ENCODE measurements around the gene ZCCHC13. TPM values are rescaled to one million over a fixed set of nuclear protein-coding genes. Genes with fewer than 3 reads are reported as not detected.

Gene ZCCHC13

GRCh38 chrX:74353984-74354383, 50.0 kb downstream of the ZCCHC13 start:
- WGBS, 2 donors (ENCODE audit: extremely low coverage in 2 of 2, insufficient read length in 2 of 2, insufficient replicate concordance in 1 of 2): no CpG with 5 or more reads among the region's 1 CpG
- H3K23ac ChIP-seq (ENCODE audit: low read depth, low read length, poor library complexity): no peak overlapping the region

More at GRCh38 chrX:74353984-74354383, 50.0 kb downstream of the ZCCHC13 start:
- H2AFZ ChIP-seq (ENCODE audit: low read length): no peak overlapping the region
- no peak overlapping the region for H4K91ac ChIP-seq (ENCODE audit: low read depth, low read length, poor library complexity)
- H3K4me2 ChIP-seq (ENCODE audit: insufficient read depth, low read length, poor library complexity, severe bottlenecking): no peak overlapping the region
- H2BK12ac ChIP-seq (ENCODE audit: low read length): no peak overlapping the region
- H2AK5ac ChIP-seq (ENCODE audit: low read depth, low read length): no peak overlapping the region
- H2BK5ac ChIP-seq (ENCODE audit: low read length): no peak overlapping the region
- no peak overlapping the region for H3K14ac ChIP-seq (ENCODE audit: low read length)
- no peaks in the 10 kb centered on the region for H3K4me1 ChIP-seq (ENCODE audit: control insufficient read depth in 2 of 2, insufficient read depth in 1 of 2, low read depth in 1 of 2, low read length in 2 of 2)
- no peak overlapping the region for H3K27ac ChIP-seq (replicated peaks; ENCODE audit: low read length)
- H3K9me3 ChIP-seq (replicated peaks in 1 of 2; ENCODE audit: control insufficient read depth in 2 of 2, insufficient read depth in 1 of 2, low read depth in 1 of 2, low read length in 2 of 2): no peaks in the 10 kb centered on the region
- H3K79me1 ChIP-seq (ENCODE audit: low read depth, low read length): no peaks in the 10 kb centered on the region
- no peaks in the 10 kb centered on the region for H3K36me3 ChIP-seq (replicated peaks in 1 of 2; ENCODE audit: control insufficient read depth in 2 of 2, insufficient read depth in 2 of 2, low read length in 2 of 2)
- H3K9ac ChIP-seq (ENCODE audit: low read depth, low read length, poor library complexity): no peak overlapping the region
- H4K8ac ChIP-seq (ENCODE audit: low read depth, low read length): no peak overlapping the region
- no peak overlapping the region for H3K4me3 ChIP-seq (ENCODE audit: low read length in 2 of 2)
- no peak overlapping the region for H2BK15ac ChIP-seq (ENCODE audit: low read length)
- no peak for DNase-seq (ENCODE audit: low spot score)
- no peak overlapping the region for H2BK120ac ChIP-seq (ENCODE audit: low read depth, low read length)
- H3K4ac ChIP-seq (ENCODE audit: low read length): no peak overlapping the region
- H3K27me3 ChIP-seq (ENCODE audit: control insufficient read depth in 3 of 3, insufficient read depth in 3 of 3, low read depth in 1 of 3, low read length in 3 of 3): no peaks in the 10 kb centered on the region
- no peak overlapping the region for H3K18ac ChIP-seq (ENCODE audit: low read length)

Small RNA genes lying within 50 kb of the gene (small RNA-seq; reads per million reads assigned to genes)
- not detected for gene AC004386.2 (ENCODE audit: insufficient read depth)
- gene MIR374A (ENCODE audit: insufficient read depth): 383 reads per million, percentile 98 among the genes with 10 or more reads in this experiment
- gene MIR545 (ENCODE audit: insufficient read depth): 2.8 reads per million
- gene RF02119 (ENCODE audit: insufficient read depth): not detected
- not detected for gene RF02120 (ENCODE audit: insufficient read depth)
- gene RF02121 (ENCODE audit: insufficient read depth): not detected
- not detected for gene RF02122 (ENCODE audit: insufficient read depth)
- gene RF02123 (ENCODE audit: insufficient read depth): not detected

All from neuronal stem cell (in vitro differentiated cells).